ENCODE data around the gene CATSPER1.

Gene CATSPER1

DNA sequence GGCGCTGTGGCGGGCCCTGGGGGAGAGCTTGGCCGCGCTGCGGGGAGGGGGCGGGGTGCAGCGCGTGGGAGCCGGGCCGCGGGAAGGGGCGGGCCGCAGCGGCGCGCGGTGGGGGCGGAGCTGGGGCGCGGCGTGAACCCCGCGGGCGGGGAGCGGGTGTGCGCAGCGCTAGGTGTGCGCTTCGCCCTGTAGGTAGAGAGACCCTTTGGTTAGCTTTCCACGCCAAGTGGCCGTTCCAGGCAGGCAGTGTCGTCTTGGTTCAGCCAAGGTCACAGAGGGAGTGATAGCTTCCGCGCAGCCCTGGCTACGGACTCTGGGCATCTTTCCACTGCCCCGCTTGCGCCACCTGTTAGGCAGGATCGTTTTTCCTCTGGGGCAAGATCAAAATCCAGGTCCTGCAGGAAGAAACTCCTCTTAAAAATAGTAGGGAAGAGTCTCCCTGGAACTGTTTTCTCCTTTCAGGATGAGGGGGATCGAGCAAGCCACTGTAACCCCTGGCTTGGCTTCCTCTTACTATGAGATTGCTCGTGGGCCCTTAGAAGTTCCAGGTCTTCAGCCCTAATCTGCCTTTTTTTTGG, 23.5 kb downstream of the CATSPER1 start:
- peak; percentile 67 for DNase-seq

GRCh38 chr11:66001942-66002647, 24.2 kb downstream of the CATSPER1 start, which contains the start of the genes BANF1 and EIF1AD:
BANF1 (plus strand) TSS chr11:66002503; CDS start chr11:66003251, 748 bp downstream.
EIF1AD (minus strand) TSS chr11:66002157; CDS start chr11:66000389, 1,768 bp downstream.
- DNase-seq = peak; percentile 97

- no peak for DNase-seq
These were observed 29.0 kb downstream of the CATSPER1 start for GRCh38 chr11:65997286-65997685.

- DNase-seq = no peak
These were observed 34.2 kb downstream of the CATSPER1 start for GRCh38 chr11:65992056-65992455.

- DNase-seq = peak; percentile 78
These were observed 37.3 kb downstream of the CATSPER1 start for GRCh38 chr11:65988791-65989592.

GRCh38 chr11:65987336-65987735, 38.9 kb downstream of the CATSPER1 start:
- DNase-seq = no peak

- DNase-seq = no peak
These were observed 42.7 kb downstream of the CATSPER1 start for GRCh38 chr11:65983589-65983987.

- no peak for DNase-seq
These were observed 43.3 kb downstream of the CATSPER1 start for GRCh38 chr11:65982824-65983588.

DNA sequence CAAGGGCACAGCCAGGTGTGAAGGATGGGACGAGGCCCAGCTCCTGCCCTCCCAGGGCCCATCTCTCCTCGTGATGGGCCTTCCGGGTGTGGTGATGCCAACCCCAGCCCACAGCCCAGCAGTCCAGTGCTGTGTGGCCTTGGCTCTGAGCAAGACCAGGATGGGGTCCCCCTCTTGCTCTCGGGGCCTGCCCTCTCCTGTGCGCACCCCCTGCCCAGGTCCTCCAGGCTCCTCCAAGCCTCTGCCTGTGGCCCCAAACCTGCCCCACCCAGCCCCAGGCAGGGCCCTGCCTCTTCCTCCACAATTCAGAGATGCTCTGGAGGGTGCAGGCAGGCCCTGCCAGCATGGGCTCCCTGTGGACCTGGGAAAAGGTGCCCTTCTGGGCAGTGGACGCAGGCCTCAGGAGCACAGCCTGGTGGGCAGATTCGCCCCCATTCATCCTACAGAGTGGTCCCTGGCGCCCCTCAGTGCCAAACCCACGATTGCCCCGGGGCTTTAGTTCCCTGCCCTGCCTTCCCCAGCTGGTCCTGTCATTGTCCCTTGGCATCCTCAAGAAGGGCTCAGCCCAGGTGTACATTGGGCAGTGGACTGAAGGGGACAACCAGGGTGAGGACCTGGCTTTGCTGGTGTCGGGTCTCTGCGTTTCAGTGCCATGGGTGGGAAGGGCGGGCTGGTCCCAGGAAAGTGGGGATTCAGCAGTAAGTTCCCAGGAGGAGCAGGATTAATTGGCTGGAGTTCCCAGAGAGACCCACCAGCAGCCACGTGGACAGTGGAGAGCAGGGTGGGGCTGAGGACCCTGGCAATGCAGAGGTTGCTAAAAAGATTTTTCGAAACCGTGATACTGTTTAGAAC, 44.1 kb downstream of the CATSPER1 start:
- no peak for DNase-seq

- no peak for DNase-seq
These were observed 45.1 kb downstream of the CATSPER1 start for GRCh38 chr11:65981101-65981740.

DNA sequence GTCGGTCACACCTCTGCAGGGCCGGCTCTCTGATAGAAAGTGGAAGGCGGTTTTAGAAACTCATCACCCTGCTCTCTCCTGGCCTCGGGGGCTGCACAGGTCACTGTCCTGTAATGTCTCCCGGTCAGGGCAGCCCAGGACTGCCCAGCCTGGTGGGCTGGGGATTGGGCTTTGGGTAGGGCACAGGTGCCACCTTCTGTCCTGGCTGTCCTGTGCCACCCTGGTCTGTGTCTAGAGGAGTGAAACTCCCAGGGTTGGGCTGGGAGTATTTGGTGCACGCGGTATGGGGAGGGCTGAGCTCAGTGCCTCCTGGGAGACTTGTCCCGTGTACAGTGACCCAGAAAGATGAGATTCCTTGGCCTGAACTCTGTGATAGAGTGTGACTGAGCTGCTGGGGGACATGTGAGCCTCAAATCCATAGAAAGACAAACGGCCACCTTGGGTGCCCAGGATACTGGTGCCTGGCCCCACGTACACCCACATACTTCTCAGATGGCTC, 47.0 kb downstream of the CATSPER1 start:
- no peak for DNase-seq

- DNase-seq = no peak
These were observed 47.7 kb downstream of the CATSPER1 start for GRCh38 chr11:65978391-65979238.

DNA sequence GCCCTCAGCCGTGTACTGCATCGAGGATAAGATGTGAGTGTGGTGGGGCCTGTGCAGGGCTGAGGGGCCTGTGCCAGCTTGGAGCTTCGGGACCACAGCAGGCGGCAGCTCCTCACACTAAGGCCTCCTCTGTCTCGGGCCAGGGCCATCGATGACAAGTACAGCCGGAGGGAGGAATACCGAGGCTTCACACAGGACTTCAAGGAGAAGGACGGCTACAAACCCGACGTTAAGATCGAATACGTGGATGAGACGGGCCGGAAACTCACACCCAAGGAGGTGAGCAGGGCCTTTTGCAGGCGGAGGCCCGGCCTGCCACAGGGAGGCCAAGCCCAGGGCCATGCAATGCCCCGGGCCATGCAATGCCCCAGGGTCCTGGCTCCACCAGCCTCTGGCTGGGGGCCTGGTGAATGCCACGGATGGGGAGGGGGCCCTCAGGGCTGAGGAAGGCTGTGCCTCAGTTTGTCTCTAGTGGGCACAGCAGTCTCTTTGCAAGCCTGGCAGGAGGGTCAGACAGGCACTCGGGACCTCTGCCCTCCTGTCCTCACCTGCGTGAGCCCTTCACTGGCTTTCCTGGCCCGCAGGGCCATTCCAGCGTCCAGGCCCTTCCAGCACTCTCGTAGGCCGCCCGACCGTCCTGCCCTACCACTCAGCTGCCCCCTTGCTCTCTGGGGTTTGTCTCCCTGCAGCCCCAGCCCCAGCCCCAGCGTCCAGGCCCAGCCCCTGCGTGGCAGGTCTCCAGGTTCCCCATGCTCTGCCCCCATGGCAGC, 48.5 kb downstream of the CATSPER1 start:
- no peak for DNase-seq

GRCh38 chr11:65976216-65977176, 49.8 kb downstream of the CATSPER1 start:
- DNase-seq = no peak

DNA sequence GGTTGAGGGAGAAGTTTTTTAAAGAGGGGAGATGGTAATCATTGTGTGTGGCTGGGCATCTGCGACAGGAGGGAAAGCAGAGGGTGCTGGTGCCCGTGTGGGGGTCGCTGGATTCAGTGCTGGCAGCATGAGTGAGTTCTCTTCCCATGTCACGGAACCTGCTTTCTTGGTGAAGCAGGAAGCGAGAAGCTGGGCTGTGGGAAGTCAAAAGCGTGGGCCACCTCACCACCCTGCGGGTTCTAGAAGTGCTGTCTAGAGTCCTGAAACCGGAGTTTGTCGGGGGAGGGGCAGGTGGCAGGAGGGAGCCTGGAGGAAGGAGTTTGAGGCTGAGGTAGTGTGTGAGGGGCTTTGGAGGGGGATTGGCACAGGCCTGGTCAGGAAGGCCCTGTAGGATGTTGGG, 50.5 kb downstream of the CATSPER1 start:
- no peak for DNase-seq

DNA sequence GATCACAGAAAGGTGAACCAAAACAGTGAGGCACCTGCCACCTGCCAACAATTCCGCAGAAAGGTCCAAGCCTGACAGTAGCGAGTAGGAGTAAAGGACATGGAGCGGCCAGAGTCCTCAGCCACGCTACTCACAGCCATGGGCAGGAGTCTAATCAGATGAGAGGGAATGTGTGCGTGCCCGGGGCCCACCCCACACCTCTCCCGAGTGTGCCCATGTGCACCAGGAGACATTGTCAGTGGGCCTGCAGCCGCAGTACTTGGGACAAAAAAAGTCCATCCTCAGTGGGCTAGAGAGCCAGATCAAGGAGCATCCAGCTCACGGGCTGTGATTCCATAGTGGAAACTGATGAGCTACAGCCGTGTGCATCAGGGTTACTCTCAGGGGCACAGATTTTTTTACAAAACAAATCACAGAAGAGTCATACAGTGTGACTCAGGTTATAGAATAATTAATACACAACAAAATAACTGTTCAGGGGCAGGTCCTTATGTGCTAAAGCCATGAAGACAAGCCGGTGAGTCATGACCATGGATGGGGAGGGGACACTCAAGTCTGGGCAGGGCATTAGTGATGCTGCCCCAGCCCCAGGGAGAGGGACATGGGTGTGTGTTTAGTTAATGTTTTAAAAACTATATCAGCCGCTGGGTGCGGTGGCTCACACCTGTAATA, 52.7 kb downstream of the CATSPER1 start:
- DNase-seq = no peak

DNA sequence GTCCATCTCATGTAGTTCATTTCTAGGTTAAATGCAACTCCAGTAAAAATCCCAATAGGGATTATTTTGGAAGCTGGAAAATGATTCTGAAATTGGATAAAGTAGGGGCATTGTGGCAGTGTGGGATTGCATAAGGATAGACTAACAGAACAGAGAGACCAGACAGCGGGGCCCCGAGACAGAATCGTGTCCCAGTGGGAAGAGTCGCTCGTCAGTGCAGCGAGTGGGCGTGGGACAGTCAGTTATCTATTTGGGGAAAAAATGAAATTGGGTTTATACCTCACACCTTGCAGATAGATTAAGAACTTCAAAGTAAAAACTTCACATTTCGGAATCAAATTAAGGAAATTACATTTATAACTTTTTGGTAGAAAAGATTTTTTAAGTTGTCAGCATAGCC, 54.2 kb downstream of the CATSPER1 start:
- DNase-seq = no peak
